GM11168 (cell line): ENCODE data around the gene UST.
"Not testable (repeated sequence)": the region's sequence is repeated elsewhere in the genome, so short reads cannot be mapped to it uniquely, and the experiment has no call there.

Source experiments
- in situ Hi-C: fragments of 300-500 bp; cut with MboI; formaldehyde crosslinking; loops from one replicate; pipeline ENCODE4 v1.12.0; 2022; ENCODE audit warnings: low sequenced_read_pairs; ENCODE audit not compliant: unreplicated experiment

UST gene

DNA sequence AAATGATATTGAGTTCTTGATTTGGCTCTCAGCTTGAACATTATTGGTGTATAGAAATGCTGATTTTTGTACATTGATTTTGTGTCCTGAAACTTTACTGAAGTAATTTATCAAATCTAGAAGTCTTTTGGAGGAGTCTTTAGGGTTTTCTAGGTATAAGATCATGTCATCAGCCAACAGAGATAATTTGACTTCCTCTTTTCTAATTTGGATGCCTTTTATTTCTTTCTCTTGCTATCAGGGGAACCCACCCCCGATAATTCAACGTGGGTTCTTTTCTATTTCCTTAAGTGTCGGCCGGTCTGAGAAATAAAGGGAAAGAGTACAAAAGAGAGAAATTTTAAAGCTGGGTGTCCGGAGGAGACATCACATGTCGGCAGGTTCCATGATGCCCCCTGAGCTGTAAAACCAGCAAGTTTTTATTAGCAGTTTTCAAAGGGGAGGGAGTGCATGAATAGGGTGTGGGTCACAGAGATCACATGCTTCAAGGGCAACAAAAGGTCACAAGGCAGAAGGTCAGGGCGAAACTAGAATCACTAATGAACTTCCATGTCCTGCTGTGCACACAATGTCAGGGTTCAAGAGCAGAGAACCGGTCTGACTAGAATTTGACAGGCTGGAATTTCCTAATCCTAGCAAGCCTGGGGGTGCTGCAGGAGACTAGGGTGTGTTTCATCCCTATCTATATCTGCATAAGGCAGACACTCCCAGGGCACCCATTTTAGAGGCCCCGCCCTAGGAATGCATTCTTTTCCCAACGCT lies 17.6 kb downstream of the UST start:
- in situ Hi-C loops = not testable (repeated sequence)

DNA sequence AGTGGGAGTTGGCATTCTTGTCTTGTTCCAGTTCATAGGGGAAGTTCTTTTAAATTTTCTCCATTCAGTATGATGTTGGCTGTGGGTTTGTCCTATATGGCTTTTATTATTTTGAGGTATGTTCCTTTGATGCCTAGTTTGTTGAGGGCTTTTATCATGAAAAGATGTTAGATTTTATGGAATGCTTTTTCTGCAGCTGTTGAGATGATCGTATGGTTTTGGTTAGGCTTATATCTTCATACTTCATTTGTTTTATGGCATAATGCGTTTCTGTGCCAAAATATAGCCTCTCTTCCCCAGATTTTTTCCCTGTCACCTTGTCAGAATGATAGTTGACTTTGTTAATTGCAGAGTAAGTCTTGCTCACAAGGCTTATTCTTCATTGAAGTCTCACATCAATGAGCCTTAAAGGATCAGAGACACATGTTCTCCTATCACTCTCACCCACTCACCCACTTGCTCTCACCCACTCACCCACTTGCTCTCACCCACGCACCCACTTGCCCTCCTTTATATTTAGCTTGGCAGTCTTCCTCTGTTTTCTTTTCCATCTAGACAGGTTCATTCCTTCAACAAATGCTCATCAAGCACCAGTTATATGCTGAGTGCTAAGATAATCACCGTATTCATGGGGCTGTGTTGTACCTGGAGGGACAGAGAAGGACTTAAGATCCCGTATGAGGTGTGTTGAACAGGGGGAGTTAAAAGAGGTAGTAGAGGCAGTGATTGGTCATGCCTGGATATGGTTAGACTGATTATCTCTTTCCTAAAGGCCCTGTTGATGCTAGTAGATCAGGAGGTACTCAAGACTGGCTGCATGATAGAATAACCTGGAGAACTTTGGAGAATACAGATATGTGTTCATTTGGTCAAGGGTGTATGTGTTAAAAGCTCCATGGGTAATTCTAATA lies 19.3 kb downstream of the UST start:
- in situ Hi-C loops = no loop called here

- in situ Hi-C loops = no loop called here
Measured at GRCh38 chr6:148768646-148769270, 21.9 kb downstream of the UST start.

GRCh38 chr6:148769304-148769968 lies 22.6 kb downstream of the UST start:
- in situ Hi-C loops = no loop called here

GRCh38 chr6:148770408-148771211 lies 23.8 kb downstream of the UST start:
- in situ Hi-C loops = no loop called here

GRCh38 chr6:148771212-148771601 lies 24.4 kb downstream of the UST start:
- in situ Hi-C loops = no loop called here

- in situ Hi-C loops = no loop called here
Measured at GRCh38 chr6:148771896-148772554, 25.2 kb downstream of the UST start.

- in situ Hi-C loops = no loop called here
Measured at GRCh38 chr6:148775161-148775560, 28.3 kb downstream of the UST start.

- in situ Hi-C loops = no loop called here
Measured at GRCh38 chr6:148776321-148777308, 29.8 kb downstream of the UST start.

DNA sequence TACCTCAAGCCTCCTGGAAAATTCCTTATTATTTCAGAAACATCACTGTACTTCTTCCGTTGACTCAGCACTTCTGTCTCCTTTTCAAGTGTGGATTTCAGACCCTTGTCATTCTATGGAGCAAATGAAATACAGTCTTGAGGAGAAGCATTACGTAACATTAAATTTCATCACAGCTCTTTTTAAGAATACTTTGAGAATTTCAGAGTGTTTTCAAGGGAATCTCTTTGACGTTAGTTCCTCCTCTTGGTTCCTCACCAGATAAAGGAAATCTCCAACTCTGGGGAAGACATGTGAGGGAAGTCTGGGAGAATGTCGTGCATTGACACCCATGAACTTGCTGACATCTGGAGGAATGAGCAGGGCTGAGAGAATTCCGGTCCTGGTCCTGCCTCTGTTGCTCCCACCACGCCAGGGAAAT lies 32.3 kb downstream of the UST start:
- in situ Hi-C loops = no loop called here

GRCh38 chr6:148780423-148780822 lies 33.6 kb downstream of the UST start:
- in situ Hi-C loops = not testable (repeated sequence)

GRCh38 chr6:148780918-148781436 lies 34.1 kb downstream of the UST start:
- in situ Hi-C loops = no loop called here

DNA sequence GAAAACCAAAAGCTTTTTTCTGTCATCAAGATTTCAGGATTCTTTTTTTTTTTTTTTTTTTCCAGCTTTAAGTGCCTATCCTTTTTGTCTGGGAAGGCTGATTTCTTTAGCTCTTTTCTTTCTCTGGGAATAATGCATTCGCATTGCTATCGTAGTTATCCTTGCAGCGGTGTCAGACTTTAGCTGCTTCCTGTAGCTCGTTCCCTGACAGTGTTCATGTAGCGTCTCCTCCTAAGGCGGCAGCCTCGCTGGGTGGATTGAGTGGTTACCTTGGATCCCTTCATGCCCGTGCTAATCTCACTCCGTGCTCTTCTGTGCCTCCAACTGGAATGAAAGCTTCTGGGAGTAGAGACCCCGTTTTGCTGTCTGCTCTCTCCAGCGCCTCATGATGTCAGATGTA lies 43.1 kb downstream of the UST start:
- in situ Hi-C loops = no loop called here

GRCh38 chr6:148790404-148790803 lies 43.6 kb downstream of the UST start:
- in situ Hi-C loops = no loop called here

- in situ Hi-C loops = no loop called here
Measured at GRCh38 chr6:148790817-148791216, 44.0 kb downstream of the UST start.

- in situ Hi-C loops = no loop called here
Measured at GRCh38 chr6:148791372-148791771, 44.5 kb downstream of the UST start.

- in situ Hi-C loops = no loop called here
Measured at GRCh38 chr6:148793721-148794120, 46.9 kb downstream of the UST start.

- in situ Hi-C loops = no loop called here
Measured at GRCh38 chr6:148794797-148795196, 48.0 kb downstream of the UST start.
